GM18517 (cell line): ENCODE measurements around the gene ZNF432.
A peak's percentile ranks its signal among the peaks of the same experiment; 100 is the strongest.
"Not testable (repeated sequence)": the region's sequence is repeated elsewhere in the genome, so short reads cannot be mapped to it uniquely, and the experiment has no call there.

Experiments used
- ATAC-seq: cut with Tn5 transposase; IDR thresholded peaks from one replicate; pipeline ENCODE4 v1.9.1; 2021; ENCODE audit warnings: mild to moderate bottlenecking, moderate library complexity; ENCODE audit not compliant: unreplicated experiment

ZNF432 gene

DNA sequence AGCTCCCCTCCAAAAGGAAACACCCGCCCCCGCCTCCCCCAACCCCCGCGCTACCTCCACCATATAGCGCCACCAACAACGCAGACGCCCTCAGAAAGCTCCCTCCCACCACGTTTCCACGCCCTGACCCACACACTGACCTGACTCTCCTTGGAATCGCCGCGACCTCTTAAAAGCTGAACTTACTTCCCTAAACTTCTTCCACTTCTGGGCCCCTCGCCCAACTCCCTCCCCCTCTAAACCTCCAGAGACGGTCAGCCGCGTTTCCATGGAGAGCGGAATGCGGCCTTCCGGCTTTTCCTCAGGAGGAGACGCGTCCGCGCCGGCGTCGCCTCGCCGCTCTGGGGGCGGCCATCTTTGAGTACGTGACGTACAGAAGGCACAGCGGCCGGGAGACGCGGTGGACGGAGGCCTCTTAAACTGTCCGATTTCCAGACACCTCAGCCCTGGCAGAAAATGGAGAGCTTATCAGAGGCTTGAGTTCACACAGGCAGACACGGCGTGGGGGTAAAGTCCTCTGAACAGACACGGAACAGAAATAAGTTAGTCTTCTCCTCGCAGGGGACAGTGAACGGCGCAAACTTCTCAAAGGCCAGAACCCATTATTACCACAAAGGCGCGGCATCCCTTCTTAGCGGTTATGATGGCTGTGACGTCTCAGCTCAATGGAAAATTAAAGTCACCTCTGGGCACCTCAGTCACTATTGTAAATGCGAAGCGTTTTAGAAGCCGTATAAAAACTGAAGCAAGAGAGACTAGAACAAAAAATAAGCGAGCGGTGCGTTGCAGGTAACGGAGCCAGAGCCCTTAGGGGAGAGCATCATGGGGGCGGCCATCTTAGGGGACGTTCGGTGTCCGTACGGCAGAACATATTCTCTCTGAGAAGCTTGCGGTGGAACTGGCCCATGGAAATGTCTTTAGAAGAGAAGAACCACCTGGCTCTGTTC is at the start of gene ZNF432:
Gene ZNF432 (minus strand): TSS at position 284 of the 947 bp plus-strand sequence. CDS start 1,970 bp downstream, outside the sequence.
- ATAC-seq = peak; percentile 78

DNA sequence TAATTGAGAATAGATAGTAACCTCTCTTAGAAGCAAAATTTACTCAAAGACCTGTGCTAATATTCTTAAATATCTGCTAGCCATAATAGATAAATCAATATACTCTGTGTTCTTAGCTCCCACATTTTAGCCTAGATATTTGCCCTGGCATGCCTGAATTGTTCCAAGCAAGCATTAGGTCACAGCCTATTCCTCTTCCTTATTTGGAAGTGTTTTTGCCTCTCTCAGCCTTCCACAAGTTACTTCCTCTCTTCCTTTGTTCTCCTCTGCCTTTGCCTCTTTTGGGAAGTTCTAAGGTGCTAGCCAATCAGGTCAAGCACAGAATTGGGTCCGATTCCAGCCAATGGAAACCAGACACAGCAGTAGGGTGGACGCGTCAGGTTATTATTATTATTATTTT is 47.8 kb upstream of the ZNF432 start:
- not testable (repeated sequence) for ATAC-seq

DNA sequence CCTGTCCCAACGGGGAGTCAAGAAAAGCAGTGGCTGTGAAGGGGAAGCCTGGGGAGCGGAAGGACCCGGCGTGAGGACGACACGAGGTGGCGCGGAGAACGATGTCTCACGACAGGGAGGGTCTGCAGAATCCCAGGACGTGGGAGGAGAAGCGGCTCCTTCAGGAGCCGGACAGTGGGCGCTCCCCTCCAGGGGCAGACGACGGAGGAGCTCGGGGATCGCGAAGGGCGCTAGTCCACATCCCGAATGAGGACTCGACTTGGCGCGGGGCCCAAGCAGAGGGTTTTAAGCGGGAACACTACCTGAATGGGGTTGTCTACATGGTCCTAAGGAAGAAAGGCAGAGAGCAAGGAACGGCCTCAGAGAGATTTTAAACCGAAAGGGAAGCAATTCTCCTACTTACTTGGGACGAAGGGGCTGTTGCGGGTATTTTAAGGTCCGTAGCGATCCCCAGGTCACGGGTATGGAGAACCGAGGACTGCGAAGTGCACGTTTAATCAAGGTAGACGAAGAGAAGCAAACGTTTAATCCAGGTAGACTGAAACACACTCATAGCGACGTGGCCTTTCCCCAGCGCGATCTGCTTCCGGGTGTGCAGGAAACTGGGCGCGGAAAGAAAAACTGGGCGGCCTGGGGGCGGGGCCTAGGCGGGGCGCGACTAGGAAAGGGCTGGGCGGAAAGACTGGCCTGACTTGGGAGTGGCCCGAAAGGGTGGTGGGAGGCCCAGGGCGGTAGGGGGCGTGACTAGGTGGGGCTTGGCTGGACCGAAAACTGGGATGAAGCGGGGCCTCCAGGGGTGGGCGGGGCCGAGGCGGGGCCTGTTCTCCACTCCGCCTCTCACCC is 46.8 kb upstream of the ZNF432 start, which contains the start of gene ZNF841:
Gene ZNF841 (minus strand): TSS at position 594 of the 843 bp plus-strand sequence. CDS start 10,964 bp downstream, outside the sequence.
- peak; percentile 52 for ATAC-seq

DNA sequence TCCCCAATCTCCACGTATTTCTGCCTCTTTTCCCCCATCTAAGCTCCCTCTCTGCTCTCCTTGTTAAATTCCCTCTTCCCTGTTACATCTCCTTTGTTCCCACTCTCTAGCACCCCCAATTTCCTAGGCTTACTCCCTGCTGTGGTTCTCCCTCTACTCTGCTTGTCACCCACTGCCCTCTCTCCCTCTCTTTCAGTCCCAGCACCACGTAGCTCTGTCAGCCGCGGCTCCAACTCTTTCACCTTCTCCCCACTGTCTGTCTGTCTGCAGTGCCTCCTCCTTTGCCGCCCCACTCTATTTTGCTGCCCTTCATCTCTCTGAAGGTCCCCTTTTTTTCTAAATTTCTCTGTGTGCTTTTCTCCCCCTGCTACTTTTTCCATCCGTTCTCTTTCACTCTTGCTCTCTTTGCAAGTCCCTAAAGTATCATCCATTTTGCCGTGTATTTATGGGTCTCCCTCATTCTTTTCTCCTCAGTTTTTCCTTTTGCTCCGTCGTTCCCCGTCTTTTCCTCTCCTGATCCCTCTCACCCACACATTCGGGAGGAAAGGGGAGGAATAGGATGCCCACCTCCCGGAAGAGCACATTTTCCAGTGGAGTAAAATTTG is 46.0 kb upstream of the ZNF432 start:
- ATAC-seq = no peak

DNA sequence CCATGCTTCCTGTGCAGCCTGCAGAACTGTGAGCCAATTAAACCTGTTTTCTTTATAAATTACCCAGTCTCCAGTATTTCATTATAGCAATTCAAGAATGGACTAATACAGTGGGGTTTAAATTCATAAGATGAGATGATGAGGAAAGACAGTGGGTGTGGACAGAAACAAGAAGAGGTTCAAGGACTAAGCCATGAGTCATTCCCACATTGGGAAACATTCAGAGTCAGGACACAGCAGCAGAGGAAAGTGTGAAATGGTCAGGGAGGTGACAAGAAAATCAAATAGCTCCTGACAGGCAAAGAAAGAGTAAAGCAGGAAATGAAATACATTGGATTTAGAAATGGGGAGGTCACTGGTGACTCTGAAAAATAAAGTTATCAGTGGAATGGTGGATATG is 37.8 kb upstream of the ZNF432 start:
- no peak for ATAC-seq

DNA sequence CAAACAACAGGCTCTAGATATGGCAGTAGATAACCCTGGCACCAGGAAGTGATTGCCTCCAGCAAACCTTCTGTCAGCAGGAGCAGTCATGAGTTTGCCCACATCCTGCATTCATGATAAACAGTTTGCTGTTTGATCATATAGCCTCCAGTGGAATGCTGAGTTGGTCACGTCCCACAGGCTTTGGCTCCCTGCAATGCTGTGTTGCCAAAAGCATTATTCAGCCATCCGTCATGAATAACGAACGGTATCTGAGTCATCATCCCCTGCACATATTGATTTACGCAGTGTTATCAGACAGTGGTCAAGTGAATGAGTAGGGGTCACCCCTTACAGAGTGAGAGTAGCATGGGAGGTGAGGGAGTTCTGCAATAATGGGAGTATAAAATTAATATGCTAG is 21.9 kb upstream of the ZNF432 start:
- no peak for ATAC-seq

DNA sequence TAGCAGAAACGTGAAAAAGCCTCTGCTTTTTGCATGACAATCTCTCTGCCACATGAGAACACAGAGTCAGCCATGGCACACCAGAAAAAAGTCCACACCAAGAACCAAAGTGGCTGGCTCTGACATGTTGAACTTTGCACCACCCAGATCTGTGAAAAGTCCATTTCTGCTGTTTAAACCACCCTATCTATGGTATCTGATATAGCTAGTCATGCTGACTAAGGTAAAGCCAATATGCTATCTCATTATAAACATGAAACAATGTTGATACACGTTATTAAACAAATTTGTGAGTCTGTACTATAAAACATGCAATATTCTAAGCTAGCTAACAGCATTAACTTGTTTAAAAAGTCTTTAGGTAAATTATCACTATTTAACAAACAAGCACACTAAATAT is 21.0 kb upstream of the ZNF432 start:
- no peak for ATAC-seq

DNA sequence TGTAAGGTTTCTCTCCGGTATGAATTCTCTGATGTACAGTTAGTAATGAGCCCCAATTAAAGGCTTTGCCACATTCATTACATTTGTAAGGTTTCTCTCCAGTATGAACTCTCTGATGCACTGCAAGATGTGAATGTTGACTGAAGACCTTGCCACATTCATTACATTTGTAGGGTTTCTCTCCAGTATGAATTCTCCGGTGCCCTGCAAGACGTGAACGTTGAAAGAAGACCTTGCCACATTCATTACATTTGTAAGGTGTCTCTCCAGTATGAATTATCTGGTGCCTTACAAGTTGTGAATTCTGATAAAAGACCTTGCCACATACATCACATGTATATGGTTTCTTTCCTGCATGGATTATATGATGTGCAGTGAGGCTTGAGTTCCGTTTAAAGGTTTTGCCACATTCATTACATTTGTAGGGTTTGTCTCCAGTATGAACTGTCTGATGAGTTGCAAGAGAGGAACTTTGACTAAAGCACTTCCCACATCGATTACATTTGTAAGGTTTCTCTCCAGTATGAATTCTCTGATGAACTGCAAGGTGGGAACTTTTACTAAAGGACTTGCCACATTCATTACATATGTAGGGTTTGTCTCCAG is 17.7 kb upstream of the ZNF432 start:
- ATAC-seq = no peak

DNA sequence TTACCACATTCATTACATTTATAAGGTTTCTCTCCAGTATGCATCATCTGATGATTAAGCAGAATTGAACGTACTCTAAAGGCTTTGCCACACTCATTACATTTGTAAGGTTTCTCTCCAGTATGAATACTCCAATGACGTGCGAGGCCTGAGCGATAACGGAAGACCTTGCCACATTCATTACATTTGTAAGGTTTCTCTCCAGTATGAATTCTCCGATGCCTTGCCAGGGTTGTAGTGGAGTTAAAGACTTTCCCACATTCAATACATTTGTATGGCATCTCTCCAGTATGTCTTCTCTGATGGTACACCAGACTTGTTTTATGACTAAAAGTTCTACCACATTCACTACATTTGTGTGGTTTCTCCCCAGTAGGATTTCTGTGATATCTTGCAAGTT is 16.8 kb upstream of the ZNF432 start:
- no peak for ATAC-seq

DNA sequence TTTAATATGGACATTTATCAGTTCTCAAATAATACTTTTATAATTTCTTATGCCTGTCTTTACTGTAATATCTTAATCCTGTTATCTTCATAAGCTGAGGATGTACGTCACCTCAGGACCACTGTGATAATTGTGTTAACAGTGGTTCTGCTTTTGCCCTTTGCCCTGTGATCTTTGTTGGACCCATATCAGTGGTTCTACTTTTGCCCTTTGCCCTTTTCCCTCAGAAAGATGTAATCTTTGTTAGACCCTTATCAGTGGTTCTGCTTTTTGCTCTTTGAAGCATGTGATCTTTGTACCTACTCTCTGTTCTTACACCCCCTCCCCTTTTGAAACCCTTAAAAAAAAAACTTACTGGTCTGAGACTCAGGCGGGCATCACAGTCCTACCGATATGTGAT is 7.8 kb upstream of the ZNF432 start:
- ATAC-seq = not testable (repeated sequence)

DNA sequence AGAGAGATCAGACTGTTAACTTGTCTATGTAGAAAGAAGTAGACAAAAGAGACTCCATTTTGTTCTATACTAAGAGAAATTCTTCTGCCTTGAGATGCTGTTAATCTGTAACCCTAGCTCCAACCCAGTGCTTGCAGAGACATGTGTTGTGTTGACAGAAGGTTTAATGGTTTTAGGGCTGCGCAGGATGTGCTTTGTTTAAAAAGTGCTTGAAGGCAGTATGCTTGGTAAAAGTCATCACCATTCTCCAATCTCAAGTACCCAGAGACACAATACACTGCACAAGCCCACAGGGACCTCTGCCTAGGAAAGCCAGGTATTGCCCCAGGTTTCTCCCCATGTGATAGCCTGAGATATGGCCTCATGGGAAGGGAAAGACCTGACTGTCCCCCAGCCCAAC is 3.1 kb upstream of the ZNF432 start:
- ATAC-seq = not testable (repeated sequence)

DNA sequence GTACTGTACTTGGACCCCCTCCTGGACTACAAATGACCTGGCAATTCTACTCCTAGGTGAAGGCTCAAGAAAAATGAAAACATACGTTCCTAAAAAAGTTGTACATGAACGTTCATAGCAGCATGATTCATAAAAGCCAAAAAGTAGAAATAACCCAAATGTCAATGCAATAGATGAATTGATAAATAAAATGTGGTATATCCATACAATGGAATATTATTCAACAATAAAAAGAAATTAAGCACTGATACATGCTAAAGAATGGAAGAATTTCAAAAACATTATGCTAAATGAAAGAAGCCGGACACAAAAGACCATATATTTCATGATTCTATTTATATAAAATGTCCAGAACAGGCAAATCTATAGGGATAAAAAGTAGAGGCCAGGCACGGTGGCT is 9.5 kb downstream of the ZNF432 start:
- ATAC-seq = no peak

DNA sequence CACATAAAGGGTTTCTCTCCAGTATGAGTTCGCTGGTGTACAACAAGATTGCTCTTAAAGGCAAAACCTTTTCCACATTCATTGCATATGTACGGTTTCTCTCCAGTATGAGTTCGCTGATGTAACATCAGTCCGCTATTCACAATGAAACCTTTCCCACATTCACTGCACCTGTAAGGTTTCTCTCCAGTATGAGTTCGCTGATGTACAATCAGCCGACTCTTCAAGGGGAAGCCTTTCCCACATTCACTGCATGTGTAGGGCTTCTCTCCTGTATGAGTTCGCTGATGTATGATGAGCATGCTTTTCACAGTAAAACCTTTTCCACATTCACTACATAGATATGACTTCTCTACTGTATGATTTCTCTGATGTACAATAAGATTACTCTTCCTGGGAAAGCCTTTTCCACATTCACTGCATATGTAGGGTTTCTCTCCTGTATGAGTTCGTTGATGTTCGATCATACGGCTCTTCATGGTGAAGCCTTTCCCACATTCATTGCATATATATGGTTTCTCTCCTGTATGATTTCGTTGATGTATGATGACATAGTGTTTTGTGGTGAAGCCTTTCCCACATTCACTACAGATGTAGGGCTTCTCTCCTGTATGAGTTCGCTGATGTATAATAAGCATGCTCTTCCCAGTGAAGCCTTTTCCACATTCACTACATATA is 14.4 kb downstream of the ZNF432 start:
- ATAC-seq = no peak

DNA sequence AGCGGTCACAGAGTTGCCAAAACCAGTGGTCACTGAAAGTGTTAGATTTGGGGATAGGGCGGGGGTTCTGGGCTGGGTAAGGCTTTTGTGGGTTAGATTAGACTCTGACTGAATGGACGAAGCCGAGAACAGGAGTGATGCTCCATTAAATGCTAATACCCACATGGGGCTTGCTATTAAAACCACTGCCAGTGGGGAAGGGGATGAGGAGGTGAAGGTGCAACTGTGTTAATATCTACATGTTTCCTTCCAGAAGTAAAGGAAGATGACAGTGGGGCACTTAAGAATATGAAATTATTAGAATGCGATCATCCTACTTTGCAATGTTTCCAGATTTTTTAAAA is 19.9 kb downstream of the ZNF432 start:
- ATAC-seq = no peak

DNA sequence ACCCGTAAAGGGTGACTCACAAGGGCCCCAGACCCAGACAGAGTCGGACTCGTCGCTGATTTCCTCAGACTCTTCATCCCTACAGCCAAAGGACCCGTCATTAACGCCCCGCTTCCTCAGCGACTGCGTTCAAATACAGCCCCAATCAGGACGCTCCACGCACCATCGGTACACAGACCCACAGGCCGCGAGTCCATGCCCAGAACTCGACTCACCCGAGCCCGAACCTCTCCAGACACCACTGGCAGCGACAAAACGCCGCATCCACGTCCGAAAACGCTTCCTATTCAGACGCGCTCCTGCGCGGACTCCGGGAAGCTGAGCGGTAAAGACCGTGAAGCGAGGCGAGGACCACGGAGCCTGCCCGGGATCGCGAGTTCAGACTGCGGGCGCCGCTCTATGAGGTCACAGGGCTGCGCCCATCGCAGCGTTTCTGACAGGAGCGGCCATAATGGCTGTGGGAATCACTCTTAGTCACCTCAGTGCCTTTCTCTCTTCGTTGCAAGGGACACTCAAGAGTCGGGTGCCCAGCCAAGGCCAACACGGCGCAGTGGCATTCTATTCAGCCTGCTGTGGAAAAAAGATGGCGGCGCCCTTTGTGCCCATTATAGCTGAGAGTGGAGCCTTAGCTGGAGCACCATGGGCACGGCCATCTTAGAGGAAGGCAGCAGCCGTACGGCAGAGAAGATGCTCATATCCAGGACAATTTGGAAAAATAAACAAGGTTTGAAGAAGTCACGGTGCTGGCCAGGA is 20.4 kb downstream of the ZNF432 start, which contains the start of gene ZNF614:
Gene ZNF614 (minus strand): TSS at position 353 of the 753 bp plus-strand sequence. CDS start 2,634 bp downstream, outside the sequence.
- ATAC-seq = peak; percentile 65

DNA sequence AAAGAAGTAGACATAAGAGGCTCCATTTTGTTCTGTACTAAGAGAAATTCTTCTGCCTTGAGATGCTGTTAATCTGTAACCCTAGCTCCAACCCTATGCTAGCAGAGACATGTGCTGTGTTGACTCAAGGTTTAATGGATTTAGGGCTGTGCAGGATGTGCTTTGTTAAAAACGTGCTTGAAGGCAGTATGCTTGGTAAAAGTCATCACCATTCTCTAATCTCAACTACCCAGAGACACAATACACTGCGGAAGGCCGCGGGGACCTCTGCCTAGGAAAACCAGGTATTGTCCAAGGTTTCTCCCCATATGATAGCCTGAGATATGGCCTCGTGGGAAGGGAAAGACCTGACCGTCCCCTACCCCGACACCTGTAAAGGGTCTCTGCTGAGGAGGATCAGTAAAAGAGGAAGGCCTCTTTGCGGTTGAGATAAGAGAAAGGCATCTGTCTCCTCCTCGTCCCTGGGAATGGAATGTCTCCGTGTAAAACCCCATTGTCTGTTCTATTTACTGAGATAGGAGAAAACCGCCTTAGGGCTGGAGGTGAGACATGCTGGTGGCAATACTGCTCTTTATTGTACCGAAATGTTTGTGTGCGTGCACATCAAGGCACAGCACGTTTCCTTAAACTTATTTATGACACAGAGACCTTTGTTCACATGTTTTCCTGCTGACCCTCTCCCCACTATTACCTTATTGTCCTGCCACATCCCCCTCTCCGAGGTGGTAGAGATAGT is 22.2 kb downstream of the ZNF432 start:
- ATAC-seq = not testable (repeated sequence)

DNA sequence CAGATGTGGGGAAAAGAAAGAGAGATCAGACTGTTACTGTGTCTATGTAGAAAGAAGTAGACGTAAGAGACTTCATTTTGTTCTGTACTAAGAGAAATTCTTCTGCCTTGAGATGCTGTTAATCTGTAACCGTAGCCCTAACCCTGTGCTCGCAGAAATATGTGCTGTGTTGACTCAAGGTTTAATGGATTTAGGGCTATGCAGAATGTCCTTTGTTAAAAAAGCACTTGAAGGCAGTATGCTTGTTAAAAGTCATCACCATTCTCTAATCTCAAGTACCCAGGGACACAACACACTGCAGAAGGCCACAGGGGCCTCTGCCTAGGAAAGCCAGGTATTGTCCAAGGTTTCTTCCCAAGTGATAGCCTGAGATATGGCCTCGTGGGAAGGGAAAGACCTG is 24.2 kb downstream of the ZNF432 start:
- ATAC-seq = not testable (repeated sequence)

DNA sequence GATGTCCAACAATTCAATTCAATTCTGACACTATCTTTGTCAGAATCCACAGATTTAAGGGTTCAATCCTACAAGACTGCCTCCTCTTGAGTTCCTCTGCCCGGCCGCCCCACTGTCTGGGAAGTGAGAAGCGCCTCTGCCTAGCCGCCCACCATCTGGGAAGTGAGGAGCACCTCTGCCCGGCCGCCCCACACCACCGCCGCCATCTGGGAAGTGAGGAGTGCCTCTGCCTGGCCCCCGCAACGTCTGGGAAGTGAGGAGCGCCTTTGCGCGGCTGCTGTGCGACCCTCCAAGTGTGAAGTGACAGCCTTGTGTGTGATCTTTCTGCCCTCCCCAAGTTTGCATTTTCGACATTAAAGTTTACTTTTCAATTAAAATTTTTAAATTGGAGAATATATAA is 26.4 kb downstream of the ZNF432 start:
- no peak for ATAC-seq

DNA sequence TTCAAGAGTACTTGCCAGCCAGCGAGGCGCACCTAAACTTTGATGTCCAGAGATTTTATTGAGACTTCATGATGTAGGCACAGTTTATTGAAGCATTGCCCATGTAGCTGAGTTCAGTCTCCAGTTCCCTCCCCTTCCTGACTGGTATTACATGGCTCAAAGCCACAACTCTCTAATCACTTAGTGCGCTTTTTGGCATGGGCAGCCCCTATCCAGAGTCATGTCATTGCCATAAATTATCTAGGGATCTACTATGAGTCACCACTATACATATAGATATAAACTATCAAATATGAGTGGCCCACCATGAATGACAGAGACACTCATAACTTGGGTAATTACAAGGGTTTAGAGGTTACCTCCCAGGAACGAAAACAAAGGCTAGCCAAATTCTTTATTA is 28.1 kb downstream of the ZNF432 start:
- no peak for ATAC-seq
